PC-9 (cell line): ENCODE data around the gene LRCH3.

ENCODE experiments used
- EZH2 ChIP-seq: fragments of 200-600 bp; sonication (generic); IDR thresholded peaks from 2 replicates; pipeline ENCODE4 v1.8.0; 2017; ENCODE audit warnings: antibody characterized with exemption, low read depth
- TF ChIP-seq, protein P1 (sequence below): fragments of 200-600 bp; sonication (generic); conservative IDR thresholded peaks from 2 replicates; pipeline ENCODE4 v1.6.1; 2017; ENCODE audit warnings: mixed run types, antibody characterized with exemption, mild to moderate bottlenecking, moderate library complexity

DNA sequence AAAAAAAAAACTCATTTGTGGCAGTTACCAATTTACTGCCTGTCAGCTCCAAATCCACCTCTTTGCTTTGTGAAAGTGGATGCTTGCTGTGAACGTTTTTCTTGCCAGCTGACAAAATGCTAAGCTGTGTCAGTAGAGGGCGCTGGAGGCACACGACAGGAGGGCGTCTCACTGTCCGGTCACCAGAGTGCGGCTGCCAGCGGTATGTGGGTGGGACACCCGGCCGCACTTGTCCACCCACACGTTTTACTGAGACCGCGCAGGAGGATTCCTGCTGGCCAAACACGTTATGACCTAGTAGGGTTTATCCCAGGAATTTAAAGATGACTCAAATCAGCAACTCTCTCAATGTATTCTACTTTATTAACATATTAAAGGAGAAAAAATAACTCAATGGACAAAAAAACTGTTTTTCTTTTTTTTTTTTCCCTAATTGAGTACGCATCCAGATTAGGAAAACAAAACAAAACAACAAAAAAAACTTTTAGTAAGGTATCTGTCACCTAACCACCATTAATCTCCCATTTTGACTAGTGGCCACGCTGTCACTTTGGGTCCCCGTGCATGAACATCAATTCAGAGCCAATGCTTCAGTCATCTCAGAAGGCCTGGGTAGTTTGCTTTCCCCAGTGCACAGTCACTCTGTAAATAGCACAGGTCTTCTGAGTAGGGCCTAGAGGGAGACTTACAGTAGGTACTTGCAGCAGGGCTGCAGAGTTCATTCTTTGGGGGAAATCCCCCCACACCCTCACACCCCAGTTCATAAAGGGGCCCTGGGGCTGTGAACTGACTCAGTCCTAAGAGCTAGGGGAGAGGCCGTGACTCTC, 115.2 kb downstream of the LRCH3 start:
- TF ChIP-seq, protein P1, sequence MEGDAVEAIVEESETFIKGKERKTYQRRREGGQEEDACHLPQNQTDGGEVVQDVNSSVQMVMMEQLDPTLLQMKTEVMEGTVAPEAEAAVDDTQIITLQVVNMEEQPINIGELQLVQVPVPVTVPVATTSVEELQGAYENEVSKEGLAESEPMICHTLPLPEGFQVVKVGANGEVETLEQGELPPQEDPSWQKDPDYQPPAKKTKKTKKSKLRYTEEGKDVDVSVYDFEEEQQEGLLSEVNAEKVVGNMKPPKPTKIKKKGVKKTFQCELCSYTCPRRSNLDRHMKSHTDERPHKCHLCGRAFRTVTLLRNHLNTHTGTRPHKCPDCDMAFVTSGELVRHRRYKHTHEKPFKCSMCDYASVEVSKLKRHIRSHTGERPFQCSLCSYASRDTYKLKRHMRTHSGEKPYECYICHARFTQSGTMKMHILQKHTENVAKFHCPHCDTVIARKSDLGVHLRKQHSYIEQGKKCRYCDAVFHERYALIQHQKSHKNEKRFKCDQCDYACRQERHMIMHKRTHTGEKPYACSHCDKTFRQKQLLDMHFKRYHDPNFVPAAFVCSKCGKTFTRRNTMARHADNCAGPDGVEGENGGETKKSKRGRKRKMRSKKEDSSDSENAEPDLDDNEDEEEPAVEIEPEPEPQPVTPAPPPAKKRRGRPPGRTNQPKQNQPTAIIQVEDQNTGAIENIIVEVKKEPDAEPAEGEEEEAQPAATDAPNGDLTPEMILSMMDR: peak; percentile 100
- TF ChIP-seq EZH2: no peak
